Measurements from ENCODE around the gene PLSCR3. TPM values are rescaled to one million over a fixed set of nuclear protein-coding genes. Genes with fewer than 3 reads are reported as not detected.

The PLSCR3 gene
- total RNA-seq, 1 donor from 2014 or later: 6.6 TPM

GRCh38 chr17:7408863-7409262 is 14.5 kb upstream of the PLSCR3 start:
- peak overlapping the region; percentile 54 for H3K27ac Mint-ChIP-seq
- Histone ChIP-seq H3K27ac (no peak overlapping the region), H3K36me3 (peaks cover 8% of the 10 kb centered on the region), H3F3A (ENCODE audit: low read depth) (peaks cover 24% of the 10 kb centered on the region), H2AFZ (replicated peaks) (no peak overlapping the region), H3K9me3 (ENCODE audit: low read depth) (no peaks in the 10 kb centered on the region), H3K4me3 (no peak overlapping the region), H3K4me1 (peaks cover 19% of the 10 kb centered on the region), H3K79me2 (ENCODE audit: low read depth) (peaks cover 33% of the 10 kb centered on the region), H3K9ac (no peak overlapping the region), H4K20me1 (ENCODE audit: low read depth) (peaks cover 63% of the 10 kb centered on the region), H3K27me3 (no peaks in the 10 kb centered on the region), H3K4me2 (no peak overlapping the region)
- H3K9me3 Mint-ChIP-seq: no peaks in the 10 kb centered on the region
- peaks cover 12% of the 10 kb centered on the region for H3K27me3 Mint-ChIP-seq (ENCODE audit: insufficient read depth, low read depth)
- peak overlapping the region; percentile 49 for H3K4me3 Mint-ChIP-seq
- H3K4me1 Mint-ChIP-seq: peaks cover 41% of the 10 kb centered on the region
- DNase-seq (ENCODE audit: low spot score): no peak
- peaks cover 21% of the 10 kb centered on the region for H3K36me3 Mint-ChIP-seq
- TF ChIP-seq EZH2phosphoT487 (IDR thresholded peaks at IDR 0.05) (no peak), CTCF (IDR thresholded peaks at IDR 0.05) (no peak)

- no peak overlapping the region for H3K4me2 ChIP-seq
- peaks cover 41% of the 10 kb centered on the region for H3K4me1 Mint-ChIP-seq
- H3K27me3 ChIP-seq: no peaks in the 10 kb centered on the region
- peaks cover 21% of the 10 kb centered on the region for H3K36me3 Mint-ChIP-seq
- H3K36me3 ChIP-seq: peaks cover 8% of the 10 kb centered on the region
- TF ChIP-seq EZH2 (IDR thresholded peaks at IDR 0.05): no peak
- no peak for TF ChIP-seq EZH2phosphoT487 (IDR thresholded peaks at IDR 0.05)
- no peak for TF ChIP-seq CTCF (IDR thresholded peaks at IDR 0.05)
- peaks cover 33% of the 10 kb centered on the region for H3K79me2 ChIP-seq (ENCODE audit: low read depth)
- H3K4me1 ChIP-seq: peaks cover 19% of the 10 kb centered on the region
- H3K4me3 ChIP-seq: no peak overlapping the region
- peaks cover 60% of the 10 kb centered on the region for H4K20me1 ChIP-seq (ENCODE audit: low read depth)
- no peak for DNase-seq (ENCODE audit: low spot score)
- H3F3A ChIP-seq (ENCODE audit: low read depth): peaks cover 30% of the 10 kb centered on the region
- no peak overlapping the region for H3K27ac ChIP-seq
- H3K27me3 Mint-ChIP-seq (ENCODE audit: insufficient read depth, low read depth): peaks cover 12% of the 10 kb centered on the region
- H2AFZ ChIP-seq (replicated peaks): no peak overlapping the region
- H3K9me3 ChIP-seq (ENCODE audit: low read depth): no peaks in the 10 kb centered on the region
- no peaks in the 10 kb centered on the region for H3K9me3 Mint-ChIP-seq
- no peak overlapping the region for H3K4me3 Mint-ChIP-seq
- no peak overlapping the region for H3K9ac ChIP-seq
- no peak overlapping the region for H3K27ac Mint-ChIP-seq
Measured at GRCh38 chr17:7408252-7408727, 14.0 kb upstream of the PLSCR3 start.

- Mint-ChIP-seq H3K9me3 (no peaks in the 10 kb centered on the region), H3K27ac (no peak within 1 kb of the TSS), H3K27me3 (ENCODE audit: insufficient read depth, low read depth) (peaks cover 13% of the 10 kb centered on the region), H3K36me3 (peaks cover 21% of the 10 kb centered on the region), H3K4me1 (peaks cover 41% of the 10 kb centered on the region), H3K4me3 (peak within 1 kb of the TSS; percentile 79)
- Histone ChIP-seq H3K4me3 (peak within 1 kb of the TSS; percentile 97), H3K9ac (no peak within 1 kb of the TSS), H3K4me1 (peaks cover 21% of the 10 kb centered on the region), H3K27me3 (no peaks in the 10 kb centered on the region), H3K27ac (no peak within 1 kb of the TSS), H4K20me1 (ENCODE audit: low read depth) (peaks cover 58% of the 10 kb centered on the region), H3K36me3 (peaks cover 5% of the 10 kb centered on the region), H3K79me2 (ENCODE audit: low read depth) (peaks cover 37% of the 10 kb centered on the region), H3K9me3 (ENCODE audit: low read depth) (no peaks in the 10 kb centered on the region), H3F3A (ENCODE audit: low read depth) (peaks cover 36% of the 10 kb centered on the region), H3K4me2 (peak within 1 kb of the TSS; percentile 100), H2AFZ (replicated peaks) (no peak within 1 kb of the TSS)
- TF ChIP-seq CTCF (IDR thresholded peaks at IDR 0.05): no peak
- no peak for TF ChIP-seq EZH2phosphoT487 (IDR thresholded peaks at IDR 0.05)
- no peak for TF ChIP-seq EZH2 (IDR thresholded peaks at IDR 0.05)
- DNase-seq (ENCODE audit: low spot score): no peak
Measured at GRCh38 chr17:7407485-7408251, 13.3 kb upstream of the PLSCR3 start, which contains the start of gene NLGN2. NLGN2 (plus strand) TSS chr17:7407845; CDS start chr17:7408256, 411 bp downstream.

Data from neural progenitor cell (in vitro differentiated cells).